HL-60 (cell line): Measurements from ENCODE around the gene FOXP1.

Experiments used
- DNase-seq, 2 experiments: peaks; one replicate each; pipeline ENCODE4 v3.0.0-alpha.2; 2010 to 2020; ENCODE audit warnings: low read depth in 1 of 2, low spot score in 1 of 2
- H3K27ac ChIP-seq: fragments of 250-450 bp; sonication (Bioruptor Pico); replicated peaks from 2 replicates; pipeline ENCODE4 v1.5.1; 2020; ENCODE audit warnings: mild to moderate bottlenecking, moderate library complexity
- H3K27me3 ChIP-seq: fragments of 250-450 bp; sonication (Bioruptor Pico); 2 replicates; pipeline ENCODE4 v1.5.1; 2021; ENCODE audit warnings: mild to moderate bottlenecking, moderate library complexity; ENCODE audit not compliant: insufficient read depth, poor library complexity, severe bottlenecking
- H3K4me3 ChIP-seq: replicated peaks from 2 replicates; pipeline ENCODE4 v1.5.1; 2011; ENCODE audit warnings: mild to moderate bottlenecking, control low read depth, low read length; ENCODE audit not compliant: insufficient read depth
- CTCF ChIP-seq: IDR thresholded peaks from one replicate; pipeline ENCODE4 v1.5.1; 2011; ENCODE audit warnings: low read length, control low read depth, inconsistent platforms; ENCODE audit not compliant: insufficient read depth
- GABPA ChIP-seq: IDR thresholded peaks from 2 replicates; pipeline ENCODE4 v1.6.1; 2012; ENCODE audit warnings: low read depth
- POLR2AphosphoS5 ChIP-seq: IDR thresholded peaks from 2 replicates; pipeline ENCODE4 v1.6.1; 2012; ENCODE audit warnings: low read depth
- REST ChIP-seq: IDR thresholded peaks from 2 replicates; pipeline ENCODE4 v1.6.1; 2012; ENCODE audit warnings: low read depth; ENCODE audit not compliant: insufficient replicate concordance
- SPI1 ChIP-seq: IDR thresholded peaks from 2 replicates; pipeline ENCODE4 v1.6.1; 2012; ENCODE audit warnings: low read depth, mild to moderate bottlenecking, borderline replicate concordance

Gene FOXP1

GRCh38 chr3:71039332-71039731 is 544.2 kb downstream of the FOXP1 start:
- Histone ChIP-seq H3K27ac (no peak overlapping the region), H3K4me3 (no peak overlapping the region), H3K27me3 (no peaks in the 10 kb centered on the region)
- TF ChIP-seq SPI1 (no peak), REST (no peak), CTCF (no peak), POLR2AphosphoS5 (no peak), GABPA (no peak)
- DNase-seq, result no peak

- Histone ChIP-seq H3K27ac (no peak overlapping the region), H3K4me3 (no peak overlapping the region)
Measured at GRCh38 chr3:71037775-71038174, 545.8 kb downstream of the FOXP1 start.

GRCh38 chr3:71035886-71036285 is 547.6 kb downstream of the FOXP1 start:
- no peak for TF ChIP-seq CTCF
- no peak for TF ChIP-seq POLR2AphosphoS5
- TF ChIP-seq SPI1, result no peak
- no peak for TF ChIP-seq REST
- TF ChIP-seq GABPA, result no peak
- peak overlapping the region; percentile 47 for H3K27ac ChIP-seq

More at GRCh38 chr3:71037775-71038174, 545.8 kb downstream of the FOXP1 start:
- H3K27me3 ChIP-seq, result no peaks in the 10 kb centered on the region
- no peak for DNase-seq
- TF ChIP-seq SPI1 (no peak), CTCF (no peak), GABPA (no peak), POLR2AphosphoS5 (no peak), REST (no peak)

More at GRCh38 chr3:71035886-71036285, 547.6 kb downstream of the FOXP1 start:
- Histone ChIP-seq H3K27me3 (no peaks in the 10 kb centered on the region), H3K4me3 (no peak overlapping the region)
- no peak for DNase-seq
